ENCODE data around the gene RPL32. TPM values are rescaled to one million over a fixed set of nuclear protein-coding genes. Genes with fewer than 3 reads are reported as not detected.

Gene RPL32
- total and polyA plus RNA-seq, 9 of the 15 experiments (the other 6 are each of a cell fraction or from before 2014, with no cell fraction given) = 2,738 to 6,200 (median 4,286) TPM

GRCh38 chr3:12798559-12799179 lies 42.7 kb downstream of the RPL32 start:
- TF ChIP-seq LEF1 (IDR thresholded peaks at IDR 0.05) (no peak), ETS2 (tag; IDR thresholded peaks at IDR 0.05; ENCODE audit: borderline replicate concordance, poor library complexity, severe bottlenecking) (no peak), JUN (IDR thresholded peaks at IDR 0.05; ENCODE audit: borderline replicate concordance, low read depth, low read length) (no peak), JUN (CRISPR knock-in tag; IDR thresholded peaks at IDR 0.05; ENCODE audit: borderline replicate concordance) (no peak), CBX2 (IDR thresholded peaks at IDR 0.05; ENCODE audit: insufficient read depth, low read length, poor library complexity, severe bottlenecking) (no peak), CUX1 (CRISPR knock-in tag; IDR thresholded peaks at IDR 0.05) (no peak), MEIS2 (IDR thresholded peaks at IDR 0.05; ENCODE audit: partially characterized antibody) (no peak), KLF6 (CRISPR knock-in tag; IDR thresholded peaks at IDR 0.05; ENCODE audit: borderline replicate concordance) (no peak), ZNF740 (CRISPR knock-in tag; IDR thresholded peaks at IDR 0.05) (no peak), ZNF740 (tag; IDR thresholded peaks at IDR 0.05) (no peak)
- Histone ChIP-seq H3K9me3 (replicated peaks; ENCODE audit: control insufficient read depth, insufficient read depth, low read depth, low read length) (no peaks in the 10 kb centered on the region), H3K4me2 (ENCODE audit: insufficient read depth, low read length) (no peak overlapping the region), H2AFZ (ENCODE audit: low read depth, low read length) (no peak overlapping the region), H3K4me1 (replicated peaks in 1 of 2; ENCODE audit: control insufficient read depth in 2 of 2, insufficient read depth in 2 of 2, low read length in 2 of 2) (peaks cover 8 to 25% of the 10 kb centered on the region in 2 experiments; a peak in 3 of 5 replicates), H3K4me3 (no peak overlapping the region), H4K20me1 (replicated peaks; ENCODE audit: control insufficient read depth, insufficient read depth, low read length) (no peaks in the 10 kb centered on the region; the same call in 1 of the 2 replicates), H3K27ac (ENCODE audit: extremely low read depth, low read depth, low read length) (no peak overlapping the region), H3K79me2 (ENCODE audit: control insufficient read depth, insufficient read depth, low read length) (peaks cover 6% of the 10 kb centered on the region; the same call in 1 of the 3 replicates), H3K36me3 (ENCODE audit: control insufficient read depth, insufficient read depth, low read length) (peaks cover 6% of the 10 kb centered on the region; the same call in 1 of the 3 replicates), H3K9ac (ENCODE audit: insufficient read depth in 1 of 2, low read depth in 2 of 2, low read length in 2 of 2) (peak overlapping the region in 1 of 2 experiments; percentile 81; a peak in 2 of 4 replicates), H3K27me3 (ENCODE audit: control insufficient read depth in 2 of 2, insufficient read depth in 2 of 2, low read length in 2 of 2) (no peaks in the 10 kb centered on the region), H3K9me1 (ENCODE audit: control insufficient read depth, insufficient read depth, low read length) (no peaks in the 10 kb centered on the region)
- FAIRE-seq = no peak
- no TSS peak for BruUV-seq (replicated peaks)
- intact Hi-C loops (cut with micrococcal nuclease) (loop anchor here (10.0 kb wide), 1 partner anchor 196 kb away; no protein-coding TSS in a partner anchor), in situ Hi-C loops (cut with MboI) (no loop called here)
- 88% methylated on average over 12 of the region's 12 CpGs for WGBS (ENCODE audit: insufficient coverage, low coverage, missing lambda C conversion rate)
- no peak for DNase-seq (ENCODE audit: extremely low read depth in 1 of 4, low spot score in 3 of 4)
- CTCF ChIA-PET (ENCODE audit: low intra/inter-chr PET ratio) = no interaction called here
- POLR2A ChIA-PET = interaction anchor here (0.6 to 6.1 kb wide), 7 partner anchors 11 to 1404 kb away, joined by 3 to 65 read pairs (median 4); partner anchors contain the start of gene RPL32
- ATAC-seq = no peak
